ENCODE data around the gene HDAC11.
"Not testable (repeated sequence)": the region's sequence is repeated elsewhere in the genome, so short reads cannot be mapped to it uniquely, and the experiment has no call there.

HDAC11 gene

DNA sequence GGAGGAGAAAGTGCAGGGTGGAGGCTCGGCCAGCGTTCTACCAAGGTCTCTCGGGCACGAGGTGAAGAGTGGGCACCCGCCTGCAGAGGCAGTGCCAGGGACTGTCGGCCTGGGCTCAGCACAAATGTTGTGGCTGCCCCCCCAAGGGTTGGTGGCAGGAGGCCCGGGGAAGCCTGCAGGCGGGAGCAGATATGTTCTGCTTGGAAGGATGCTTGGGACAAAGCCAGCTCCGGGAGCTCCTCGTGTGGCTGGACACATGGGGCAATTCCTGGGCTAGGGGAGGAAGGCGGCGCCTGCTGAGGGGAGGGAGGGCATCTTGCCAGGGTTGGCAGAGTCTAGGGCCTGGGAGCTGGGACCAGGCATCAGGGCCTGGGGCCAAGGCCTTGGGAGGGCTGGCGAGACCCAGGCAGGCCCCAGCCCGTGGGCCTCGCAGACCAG lies 38.4 kb downstream of the HDAC11 start:
- TF ChIP-seq, protein P1, sequence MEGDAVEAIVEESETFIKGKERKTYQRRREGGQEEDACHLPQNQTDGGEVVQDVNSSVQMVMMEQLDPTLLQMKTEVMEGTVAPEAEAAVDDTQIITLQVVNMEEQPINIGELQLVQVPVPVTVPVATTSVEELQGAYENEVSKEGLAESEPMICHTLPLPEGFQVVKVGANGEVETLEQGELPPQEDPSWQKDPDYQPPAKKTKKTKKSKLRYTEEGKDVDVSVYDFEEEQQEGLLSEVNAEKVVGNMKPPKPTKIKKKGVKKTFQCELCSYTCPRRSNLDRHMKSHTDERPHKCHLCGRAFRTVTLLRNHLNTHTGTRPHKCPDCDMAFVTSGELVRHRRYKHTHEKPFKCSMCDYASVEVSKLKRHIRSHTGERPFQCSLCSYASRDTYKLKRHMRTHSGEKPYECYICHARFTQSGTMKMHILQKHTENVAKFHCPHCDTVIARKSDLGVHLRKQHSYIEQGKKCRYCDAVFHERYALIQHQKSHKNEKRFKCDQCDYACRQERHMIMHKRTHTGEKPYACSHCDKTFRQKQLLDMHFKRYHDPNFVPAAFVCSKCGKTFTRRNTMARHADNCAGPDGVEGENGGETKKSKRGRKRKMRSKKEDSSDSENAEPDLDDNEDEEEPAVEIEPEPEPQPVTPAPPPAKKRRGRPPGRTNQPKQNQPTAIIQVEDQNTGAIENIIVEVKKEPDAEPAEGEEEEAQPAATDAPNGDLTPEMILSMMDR (IDR thresholded peaks at IDR 0.05; ENCODE audit: borderline replicate concordance, control extremely low read depth, extremely low read depth, insufficient read depth, missing control alignments), result no peak
- no peak for DNase-seq (ENCODE audit: low spot score)
- in situ Hi-C loops (cut with MboI; ENCODE audit: low sequenced_read_pairs, unreplicated experiment), result no loop called here

DNA sequence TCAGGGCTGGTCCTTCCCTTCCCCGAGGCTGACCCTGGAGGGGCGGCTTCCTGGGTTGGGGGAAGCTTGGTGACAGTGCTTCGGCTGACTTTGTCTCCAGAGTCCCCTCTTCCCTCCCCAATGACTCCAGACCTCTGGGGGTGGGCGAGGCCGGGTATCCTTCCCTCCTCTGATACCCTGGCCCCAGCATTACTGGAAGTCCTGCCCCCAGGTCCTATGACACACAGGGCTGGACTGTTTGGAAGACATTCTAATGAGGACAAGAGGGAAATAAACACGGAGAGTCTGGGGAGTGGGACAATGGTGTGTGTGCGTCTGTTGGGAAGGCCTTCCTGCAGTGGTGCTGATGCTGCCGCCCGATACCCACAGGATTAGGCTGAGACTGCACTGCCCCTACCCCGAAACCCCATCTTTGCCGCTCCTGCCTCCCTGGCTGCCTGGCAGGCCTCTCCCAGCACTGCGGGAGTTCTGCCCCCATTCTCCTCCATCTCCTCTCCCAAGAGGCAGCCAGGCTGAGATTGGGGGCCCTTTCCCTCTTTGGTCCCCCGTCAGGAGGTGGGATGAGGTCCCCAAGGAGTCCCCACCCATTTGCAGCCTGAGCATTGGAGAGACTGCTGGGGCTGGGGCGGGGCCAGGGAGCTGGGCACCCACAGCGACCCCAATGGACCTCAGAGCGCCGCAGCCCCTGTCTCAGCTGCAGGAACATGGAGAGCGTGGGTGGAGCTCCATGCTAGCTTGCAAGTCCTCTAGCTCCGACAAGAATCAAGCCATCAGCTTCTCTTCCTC lies 39.1 kb downstream of the HDAC11 start:
- in situ Hi-C loops (cut with MboI; ENCODE audit: low sequenced_read_pairs, unreplicated experiment), result no loop called here
- no peak for DNase-seq (ENCODE audit: low spot score)
- TF ChIP-seq, protein P1 (IDR thresholded peaks at IDR 0.05; ENCODE audit: borderline replicate concordance, control extremely low read depth, extremely low read depth, insufficient read depth, missing control alignments), result no peak

DNA sequence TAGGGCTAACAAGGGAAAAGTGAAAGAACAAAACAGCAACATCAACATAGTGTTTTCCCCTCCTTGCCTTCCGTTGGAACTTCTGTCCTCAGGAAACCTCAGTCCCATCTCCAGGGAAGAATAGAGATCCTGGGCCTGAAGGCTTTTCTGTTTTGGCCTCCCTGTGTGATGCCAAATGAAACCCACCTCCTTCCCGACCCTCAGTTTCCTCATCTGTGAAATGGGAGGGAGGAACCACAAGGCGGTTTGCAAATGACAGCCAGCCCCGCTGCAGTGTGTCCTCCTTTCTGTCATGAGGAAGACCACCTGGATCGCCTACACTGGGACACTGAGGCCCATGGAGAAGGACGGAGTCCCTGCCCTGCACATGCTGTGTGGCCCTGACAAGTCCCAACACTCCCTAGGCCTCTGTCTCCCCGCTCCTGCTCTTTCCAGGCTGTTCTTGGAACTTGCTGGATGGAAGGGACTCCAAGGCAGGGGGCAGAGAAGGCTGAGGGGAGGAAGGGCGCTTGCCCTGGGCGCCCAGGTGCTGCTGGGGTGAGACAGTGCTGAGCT lies 40.3 kb downstream of the HDAC11 start:
- TF ChIP-seq, protein P1 (IDR thresholded peaks at IDR 0.05; ENCODE audit: borderline replicate concordance, control extremely low read depth, extremely low read depth, insufficient read depth, missing control alignments), result no peak
- in situ Hi-C loops (cut with MboI; ENCODE audit: low sequenced_read_pairs, unreplicated experiment), result no loop called here
- no peak for DNase-seq (ENCODE audit: low spot score)

DNA sequence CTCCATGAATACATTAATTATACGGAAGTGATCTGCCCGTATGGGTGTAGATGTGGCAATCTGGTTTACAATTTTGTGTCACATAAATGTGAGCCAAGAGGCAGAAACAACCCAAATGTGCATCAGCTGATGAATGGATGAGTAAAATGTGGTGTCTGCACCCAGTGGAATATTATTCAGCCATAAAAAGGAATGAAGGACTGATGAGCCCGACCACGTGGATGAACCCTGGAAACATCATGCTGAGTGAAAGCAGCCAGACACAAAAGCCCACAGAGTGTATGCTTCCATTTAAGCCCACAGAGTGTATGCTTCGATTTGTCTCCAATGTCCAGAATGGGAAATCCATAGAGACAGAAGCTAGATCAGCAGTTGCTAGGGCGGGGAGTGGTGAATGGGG lies 41.2 kb downstream of the HDAC11 start:
- DNase-seq (ENCODE audit: low spot score), result no peak
- TF ChIP-seq, protein P1 (IDR thresholded peaks at IDR 0.05; ENCODE audit: borderline replicate concordance, control extremely low read depth, extremely low read depth, insufficient read depth, missing control alignments), result no peak
- in situ Hi-C loops (cut with MboI; ENCODE audit: low sequenced_read_pairs, unreplicated experiment), result no loop called here

DNA sequence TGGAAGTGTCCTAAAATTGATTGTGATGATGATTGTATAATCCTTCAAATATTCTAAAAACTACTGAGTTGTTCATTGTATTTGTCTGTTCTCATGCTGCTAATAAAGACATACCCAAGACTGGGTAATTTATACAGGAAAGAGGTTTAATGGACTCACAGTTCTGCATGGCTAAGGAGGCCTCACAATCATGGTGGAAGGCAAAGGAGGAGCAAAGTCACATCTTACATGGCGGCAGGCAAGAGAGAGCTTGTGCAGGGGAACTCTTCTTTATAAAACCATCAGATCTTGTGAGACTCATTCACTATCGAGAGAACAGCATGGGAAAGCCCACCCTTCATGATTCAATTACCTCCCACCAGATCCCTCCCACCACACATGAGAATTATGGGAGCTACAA lies 41.6 kb downstream of the HDAC11 start:
- DNase-seq (ENCODE audit: low spot score); in situ Hi-C loops (cut with MboI; ENCODE audit: low sequenced_read_pairs, unreplicated experiment): not testable (repeated sequence)

DNA sequence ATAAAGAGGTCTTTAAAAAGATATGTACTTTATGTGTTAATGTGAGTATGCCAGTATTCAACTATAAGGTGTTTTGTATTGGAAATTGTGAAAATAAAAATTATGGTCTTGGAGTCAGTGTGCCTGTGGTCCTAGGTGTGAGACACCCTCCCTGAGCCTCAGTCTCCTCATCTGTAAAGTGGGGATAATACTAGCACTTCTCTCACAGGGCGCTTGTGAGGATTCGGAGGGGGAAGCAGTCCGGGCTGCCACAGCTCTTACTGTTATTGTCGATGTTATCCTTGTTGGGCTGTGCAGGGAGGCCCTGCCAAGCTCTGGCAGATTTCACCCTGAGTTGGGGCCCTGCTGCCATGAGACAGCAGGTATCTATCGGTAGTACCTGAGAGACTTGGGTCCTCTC lies 42.1 kb downstream of the HDAC11 start:
- TF ChIP-seq, protein P1 (IDR thresholded peaks at IDR 0.05; ENCODE audit: borderline replicate concordance, control extremely low read depth, extremely low read depth, insufficient read depth, missing control alignments), result no peak
- in situ Hi-C loops (cut with MboI; ENCODE audit: low sequenced_read_pairs, unreplicated experiment), result no loop called here
- no peak for DNase-seq (ENCODE audit: low spot score)

DNA sequence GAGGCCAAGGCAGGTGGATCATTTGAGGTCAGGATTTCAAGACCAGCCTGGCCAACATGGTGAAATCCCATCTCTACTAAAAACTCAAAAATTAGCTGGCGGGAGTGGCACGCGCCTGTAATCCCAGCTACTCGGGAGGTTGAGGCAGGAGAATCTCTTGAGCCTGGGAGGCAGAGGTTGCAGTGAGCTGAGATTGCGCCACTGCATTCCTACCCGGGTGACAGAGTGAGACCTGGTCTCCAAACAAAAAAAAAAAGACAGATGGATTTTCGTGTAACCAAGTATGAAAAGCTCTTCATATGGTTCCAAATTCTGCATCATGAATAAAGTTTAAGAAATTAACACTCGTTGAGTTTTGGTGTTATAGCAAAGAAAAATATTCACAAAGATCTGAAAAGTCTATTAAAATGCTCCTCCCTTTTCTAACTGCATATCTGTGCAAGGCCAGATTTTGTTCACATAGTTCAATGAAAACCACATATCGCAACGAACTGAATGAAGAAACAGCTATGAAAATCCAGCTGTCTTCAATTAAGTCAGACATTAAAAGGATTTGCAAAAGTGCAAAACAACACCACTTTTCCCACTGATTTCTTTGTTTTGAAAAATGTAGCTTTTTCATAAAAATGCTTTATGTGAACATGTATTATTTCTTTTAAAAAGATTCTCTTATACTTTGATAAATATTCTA lies 45.0 kb downstream of the HDAC11 start:
- in situ Hi-C loops (cut with MboI; ENCODE audit: low sequenced_read_pairs, unreplicated experiment), result no loop called here
- DNase-seq (ENCODE audit: low spot score), result no peak
- TF ChIP-seq, protein P1 (IDR thresholded peaks at IDR 0.05; ENCODE audit: borderline replicate concordance, control extremely low read depth, extremely low read depth, insufficient read depth, missing control alignments), result no peak

All from GM13976 (cell line).